Uterus (tissue), 4 donors: ENCODE results near the gene CERS1. TPM values are rescaled to one million over a fixed set of nuclear protein-coding genes. Genes with fewer than 3 reads are reported as not detected.

Source experiments
- DNase-seq, 2 donors: peaks; one replicate each; pipeline ENCODE4 v3.0.0-alpha.2; 2019 to 2020
- H3K27ac ChIP-seq, 2 donors: fragments of 200-600 bp; sonication (generic); 1 replicate in 1 of 2; 2 replicates in 1 of 2; pipeline ENCODE4 v1.5.1; 2016 to 2018
- H3K27me3 ChIP-seq, 2 donors: fragments of 200-600 bp; sonication (generic); one replicate each; pipeline ENCODE4 v1.5.1; 2018 to 2019; ENCODE audit warnings: control low read depth in 1 of 2
- H3K36me3 ChIP-seq, 2 donors: fragments of 200-600 bp; sonication (generic); one replicate each; pipeline ENCODE4 v1.5.1; 2019; ENCODE audit warnings: control low read depth in 1 of 2
- H3K4me1 ChIP-seq, 2 donors: fragments of 200-600 bp; sonication (generic); one replicate each; pipeline ENCODE4 v1.5.1; 2018 to 2019; ENCODE audit warnings: control low read depth in 1 of 2
- H3K4me3 ChIP-seq, 2 donors: fragments of 200-600 bp; sonication (generic); 1 replicate in 1 of 2; 2 replicates in 1 of 2; pipeline ENCODE4 v1.5.1; 2018 to 2019; ENCODE audit warnings: mild to moderate bottlenecking in 1 of 2
- H3K9me3 ChIP-seq, 2 donors: fragments of 200-600 bp; sonication (generic); one replicate each; pipeline ENCODE4 v1.5.1; 2019; ENCODE audit warnings: control low read depth in 1 of 2
- POLR2A ChIP-seq, 2 donors: fragments of 450-650 bp; IDR thresholded peaks; one replicate each; pipeline ENCODE4 v1.6.1; 2016; ENCODE audit warnings: antibody characterized with exemption in 2 of 2, mild to moderate bottlenecking in 1 of 2, moderate library complexity in 1 of 2
- intact Hi-C: fragments of 100-400 bp; cut with DNase I; formaldehyde crosslinking; loops from one replicate; pipeline ENCODE4 v1.15.1; 2023; ENCODE audit warnings: low total_unique reads
- total RNA-seq, 4 donors: library from RNA; depleted of rRNA in 3 of 4; stranded (reverse); fragments of >200 nt in 3 of 4; gene quantifications; one replicate each; pipeline versions ENCODE4 v1.1.0 to v1.2.4, GENCODE V29; 2014 to 2023
- TF ChIP-seq, protein P1 (sequence below), 4 experiments: fragments of 200-600 bp in 2 of 4; fragments of 450-650 bp in 2 of 4; sonication (generic) in 2 of 4; IDR thresholded peaks; one replicate each; pipeline ENCODE4 v1.5.1; 2016 to 2019; ENCODE audit warnings: antibody characterized with exemption in 4 of 4, mild to moderate bottlenecking in 2 of 4, moderate library complexity in 1 of 4
- donor health status: DM: yes; HTN: yes; CAD: no.

CERS1 gene
- total RNA-seq, 4 donors from 2014 or later: 0.30 to 4.9 TPM; not detected in 2

GRCh38 chr19:18839465-18840287 lies 56.3 kb downstream of the CERS1 start:
- no peak for DNase-seq
- intact Hi-C loops: loop anchor here (10.0 kb wide), 1 partner anchor 385 kb away; no protein-coding TSS in a partner anchor
- Histone ChIP-seq H3K27ac (no peak overlapping the region), H3K4me3 (no peak overlapping the region), H3K27me3 (no peaks in the 10 kb centered on the region), H3K4me1 (peaks cover 0 to 22% of the 10 kb centered on the region in 2 donors), H3K36me3 (no peaks in the 10 kb centered on the region), H3K9me3 (no peaks in the 10 kb centered on the region)
- TF ChIP-seq POLR2A (IDR thresholded peaks at IDR 0.05): no peak
- TF ChIP-seq, protein P1, sequence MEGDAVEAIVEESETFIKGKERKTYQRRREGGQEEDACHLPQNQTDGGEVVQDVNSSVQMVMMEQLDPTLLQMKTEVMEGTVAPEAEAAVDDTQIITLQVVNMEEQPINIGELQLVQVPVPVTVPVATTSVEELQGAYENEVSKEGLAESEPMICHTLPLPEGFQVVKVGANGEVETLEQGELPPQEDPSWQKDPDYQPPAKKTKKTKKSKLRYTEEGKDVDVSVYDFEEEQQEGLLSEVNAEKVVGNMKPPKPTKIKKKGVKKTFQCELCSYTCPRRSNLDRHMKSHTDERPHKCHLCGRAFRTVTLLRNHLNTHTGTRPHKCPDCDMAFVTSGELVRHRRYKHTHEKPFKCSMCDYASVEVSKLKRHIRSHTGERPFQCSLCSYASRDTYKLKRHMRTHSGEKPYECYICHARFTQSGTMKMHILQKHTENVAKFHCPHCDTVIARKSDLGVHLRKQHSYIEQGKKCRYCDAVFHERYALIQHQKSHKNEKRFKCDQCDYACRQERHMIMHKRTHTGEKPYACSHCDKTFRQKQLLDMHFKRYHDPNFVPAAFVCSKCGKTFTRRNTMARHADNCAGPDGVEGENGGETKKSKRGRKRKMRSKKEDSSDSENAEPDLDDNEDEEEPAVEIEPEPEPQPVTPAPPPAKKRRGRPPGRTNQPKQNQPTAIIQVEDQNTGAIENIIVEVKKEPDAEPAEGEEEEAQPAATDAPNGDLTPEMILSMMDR (IDR thresholded peaks at IDR 0.05): no peak

DNA sequence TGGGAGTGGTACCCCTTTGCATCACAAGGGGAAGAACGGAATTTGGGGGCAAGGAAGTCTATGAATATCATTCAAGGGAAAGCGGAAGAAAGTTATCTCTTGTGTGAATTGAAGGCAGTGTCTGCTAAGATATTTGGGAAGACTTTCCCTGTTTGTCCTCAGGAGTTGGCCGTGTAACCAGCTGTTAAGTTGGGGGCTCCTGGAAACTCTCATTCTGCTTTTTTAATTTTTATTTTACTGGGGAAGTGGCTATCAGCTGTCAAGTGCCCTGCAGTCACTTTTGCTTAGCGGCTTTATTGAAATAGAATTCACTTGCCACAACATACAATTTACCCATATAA lies 61.3 kb downstream of the CERS1 start:
- no peaks in the 10 kb centered on the region for H3K9me3 ChIP-seq
- no peak overlapping the region for H3K4me3 ChIP-seq
- no peak overlapping the region for H3K27ac ChIP-seq
- no peaks in the 10 kb centered on the region for H3K36me3 ChIP-seq
- peaks cover 0 to 9% of the 10 kb centered on the region in 2 donors for H3K4me1 ChIP-seq
- H3K27me3 ChIP-seq: no peaks in the 10 kb centered on the region
- TF ChIP-seq POLR2A (IDR thresholded peaks at IDR 0.05): no peak
- TF ChIP-seq, protein P1 (IDR thresholded peaks at IDR 0.05): no peak
- intact Hi-C loops: no loop called here
- no peak for DNase-seq

GRCh38 chr19:18833849-18834643 lies 61.9 kb downstream of the CERS1 start:
- Histone ChIP-seq H3K4me1 (peaks cover 0 to 6% of the 10 kb centered on the region in 2 donors), H3K4me3 (peak overlapping the region; percentile 52 to 70), H3K9me3 (no peaks in the 10 kb centered on the region), H3K27me3 (no peaks in the 10 kb centered on the region), H3K27ac (no peak overlapping the region), H3K36me3 (no peaks in the 10 kb centered on the region)
- TF ChIP-seq, protein P1 (IDR thresholded peaks at IDR 0.05): no peak
- TF ChIP-seq POLR2A (IDR thresholded peaks at IDR 0.05): no peak
- DNase-seq: no peak
- intact Hi-C loops: no loop called here

- no peaks in the 10 kb centered on the region for H3K9me3 ChIP-seq
- TF ChIP-seq, protein P1 (IDR thresholded peaks at IDR 0.05): no peak
- TF ChIP-seq POLR2A (IDR thresholded peaks at IDR 0.05): no peak
- peak overlapping the region in 1 of 2 donors; percentile 78 for H3K27ac ChIP-seq
- H3K36me3 ChIP-seq: no peaks in the 10 kb centered on the region
- intact Hi-C loops: no loop called here
- peaks cover 0 to 6% of the 10 kb centered on the region in 2 donors for H3K4me1 ChIP-seq
- no peaks in the 10 kb centered on the region for H3K27me3 ChIP-seq
- DNase-seq: no peak
- H3K4me3 ChIP-seq: peak overlapping the region; percentile 52 to 70
Measured at GRCh38 chr19:18833141-18833476, 62.8 kb downstream of the CERS1 start.
